HG03442 (cell line): ENCODE measurements around the gene TMEM229A.
"Not testable (repeated sequence)": the region's sequence is repeated elsewhere in the genome, so short reads cannot be mapped to it uniquely, and the experiment has no call there.

Experiments
- ATAC-seq: cut with Tn5 transposase; IDR thresholded peaks from one replicate; pipeline ENCODE4 v1.9.1; 2021; ENCODE audit warnings: mild to moderate bottlenecking, moderate library complexity; ENCODE audit not compliant: unreplicated experiment

The TMEM229A gene

GRCh38 chr7:124032369-124033094 lies at the start of gene TMEM229A:
TMEM229A (minus strand) TSS chr7:124033067; CDS start chr7:124033003, 64 bp downstream.
- no peak for ATAC-seq

GRCh38 chr7:124082234-124082633 lies 49.4 kb upstream of the TMEM229A start:
- ATAC-seq: not testable (repeated sequence)

GRCh38 chr7:124077546-124077945 lies 44.7 kb upstream of the TMEM229A start:
- ATAC-seq: no peak

- no peak for ATAC-seq
Measured at GRCh38 chr7:124076841-124077240, 44.0 kb upstream of the TMEM229A start.

GRCh38 chr7:124074007-124074406 lies 41.1 kb upstream of the TMEM229A start:
- no peak for ATAC-seq

GRCh38 chr7:124073310-124073645 lies 40.4 kb upstream of the TMEM229A start:
- no peak for ATAC-seq

- no peak for ATAC-seq
Measured at GRCh38 chr7:124072603-124073309, 39.9 kb upstream of the TMEM229A start.

- ATAC-seq: no peak
Measured at GRCh38 chr7:124071843-124072242, 39.0 kb upstream of the TMEM229A start.

GRCh38 chr7:124062171-124062570 lies 29.3 kb upstream of the TMEM229A start:
- no peak for ATAC-seq

GRCh38 chr7:124060528-124060927 lies 27.7 kb upstream of the TMEM229A start:
- no peak for ATAC-seq

GRCh38 chr7:124059375-124059774 lies 26.5 kb upstream of the TMEM229A start:
- peak; percentile 100 for ATAC-seq

- no peak for ATAC-seq
Measured at GRCh38 chr7:124058515-124058914, 25.6 kb upstream of the TMEM229A start.

- no peak for ATAC-seq
Measured at GRCh38 chr7:124057872-124058271, 25.0 kb upstream of the TMEM229A start.

GRCh38 chr7:124056234-124056633 lies 23.4 kb upstream of the TMEM229A start:
- ATAC-seq: no peak

GRCh38 chr7:124051681-124052377 lies 19.0 kb upstream of the TMEM229A start:
- ATAC-seq: no peak

- ATAC-seq: no peak
Measured at GRCh38 chr7:124042826-124043225, 10.0 kb upstream of the TMEM229A start.

GRCh38 chr7:124041439-124041838 lies 8.6 kb upstream of the TMEM229A start:
- ATAC-seq: no peak

- ATAC-seq: not testable (repeated sequence)
Measured at GRCh38 chr7:124037902-124038301, 5.0 kb upstream of the TMEM229A start.

GRCh38 chr7:124035706-124036105 lies 2.8 kb upstream of the TMEM229A start:
- no peak for ATAC-seq

GRCh38 chr7:124034754-124035100 lies 1.9 kb upstream of the TMEM229A start:
- ATAC-seq: no peak

- no peak for ATAC-seq
Measured at GRCh38 chr7:124033807-124034753, 1.2 kb upstream of the TMEM229A start.
